ENCODE results near the gene PSIP1.

Gene PSIP1

GRCh38 chr9:15492485-15493150 is 18.2 kb downstream of the PSIP1 start:
- ChIA-PET POLR2A (ENCODE audit: low non-redundant PET) (no interaction called here), CTCF (interaction anchor here (0.6 kb wide), 1 partner anchor 335 kb away, joined by 5 read pairs; no protein-coding TSS in a partner anchor)
- TF ChIP-seq CTCF (conservative IDR thresholded peaks at IDR 0.05; ENCODE audit: low read depth): no peak
- H3K27ac ChIP-seq: no peak overlapping the region
- no peak for DNase-seq (ENCODE audit: low spot score)

GRCh38 chr9:15491950-15492349 is 18.8 kb downstream of the PSIP1 start:
- CTCF ChIA-PET: no interaction called here
- no peak for TF ChIP-seq CTCF (conservative IDR thresholded peaks at IDR 0.05; ENCODE audit: low read depth)

GRCh38 chr9:15485836-15486666 is 24.7 kb downstream of the PSIP1 start:
- POLR2A ChIA-PET (ENCODE audit: low non-redundant PET): no interaction called here
- CTCF ChIA-PET: interaction anchor here (0.5 to 0.7 kb wide), 3 partner anchors 165 to 411 kb away, joined by 3 to 6 read pairs (median 3); no protein-coding TSS in a partner anchor
- no peak overlapping the region for H3K27ac ChIP-seq
- peak; percentile 19 for DNase-seq (ENCODE audit: low spot score)
- TF ChIP-seq CTCF (conservative IDR thresholded peaks at IDR 0.05; ENCODE audit: low read depth): peak; percentile 68

More at GRCh38 chr9:15491950-15492349, 18.8 kb downstream of the PSIP1 start:
- POLR2A ChIA-PET (ENCODE audit: low non-redundant PET): no interaction called here
- no peak overlapping the region for H3K27ac ChIP-seq
- no peak for DNase-seq (ENCODE audit: low spot score)

- TF ChIP-seq CTCF (conservative IDR thresholded peaks at IDR 0.05; ENCODE audit: low read depth): no peak
- POLR2A ChIA-PET (ENCODE audit: low non-redundant PET): no interaction called here
Observed at GRCh38 chr9:15484802-15485201, 26.0 kb downstream of the PSIP1 start.

GRCh38 chr9:15482146-15482545 is 28.6 kb downstream of the PSIP1 start:
- TF ChIP-seq CTCF (conservative IDR thresholded peaks at IDR 0.05; ENCODE audit: low read depth): no peak
- POLR2A ChIA-PET (ENCODE audit: low non-redundant PET): no interaction called here
- no peak overlapping the region for H3K27ac ChIP-seq
- DNase-seq (ENCODE audit: low spot score): no peak
- CTCF ChIA-PET: interaction anchor here (0.6 kb wide), 1 partner anchor 283 kb away, joined by 3 read pairs; no protein-coding TSS in a partner anchor

More at GRCh38 chr9:15484802-15485201, 26.0 kb downstream of the PSIP1 start:
- no peak overlapping the region for H3K27ac ChIP-seq
- CTCF ChIA-PET: interaction anchor here (0.6 kb wide), 1 partner anchor 823 kb away, joined by 4 read pairs; no protein-coding TSS in a partner anchor
- no peak for DNase-seq (ENCODE audit: low spot score)

GRCh38 chr9:15480028-15480427 is 30.7 kb downstream of the PSIP1 start:
- DNase-seq (ENCODE audit: low spot score): no peak
- POLR2A ChIA-PET (ENCODE audit: low non-redundant PET): no interaction called here

More at GRCh38 chr9:15480028-15480427, 30.7 kb downstream of the PSIP1 start:
- CTCF ChIA-PET: no interaction called here
- H3K27ac ChIP-seq: no peak overlapping the region
- TF ChIP-seq CTCF (conservative IDR thresholded peaks at IDR 0.05; ENCODE audit: low read depth): no peak

Data from RWPE1 (cell line).